Measurements from ENCODE around the gene CTSK.
"Not testable (repeated sequence)": the region's sequence is repeated elsewhere in the genome, so short reads cannot be mapped to it uniquely, and the experiment has no call there.

CTSK gene

DNA sequence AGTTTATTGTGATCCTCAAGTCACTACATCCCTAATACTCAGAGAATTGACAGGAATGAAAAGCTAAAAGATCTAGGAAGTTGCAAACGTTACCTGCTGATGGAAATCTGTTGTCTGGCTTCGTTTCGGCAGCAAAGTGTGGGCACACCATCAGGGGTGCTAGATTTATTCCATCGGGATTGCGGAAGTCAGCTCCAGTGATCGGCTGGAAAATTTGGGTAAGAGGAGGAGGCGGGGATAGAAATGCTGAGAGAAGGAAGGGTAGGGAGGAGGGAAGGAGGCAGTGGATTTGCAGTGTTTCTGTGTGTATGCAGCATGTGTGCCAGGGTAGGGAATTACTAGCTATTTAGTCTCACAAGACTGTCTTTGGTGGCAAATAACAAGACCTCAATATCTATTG, at the start of gene CTSK:
CTSK (minus strand) TSS at position 140 of the 400 bp plus-strand sequence. CDS start 1,455 bp downstream, outside the sequence.
- DNase-seq: no peak

DNA sequence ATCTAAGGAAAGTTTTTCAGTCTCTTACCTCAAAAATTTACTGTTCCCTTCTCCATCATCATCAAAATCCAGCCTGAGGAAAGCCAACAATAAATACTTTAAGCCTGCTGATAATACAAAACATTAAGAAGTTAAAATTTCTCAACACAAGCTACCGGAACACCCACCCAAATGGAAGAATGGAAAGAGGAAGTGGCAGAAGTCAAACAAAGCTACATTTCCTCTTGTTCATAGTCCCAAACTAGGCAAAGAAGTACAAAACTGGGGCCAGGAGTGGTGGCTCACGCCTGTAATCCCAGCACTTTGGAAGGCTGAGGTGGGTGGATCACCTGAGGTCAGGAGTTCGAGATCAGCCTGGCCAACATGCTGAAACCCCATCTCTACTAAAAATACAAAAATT, 44.7 kb upstream of the CTSK start:
- DNase-seq: not testable (repeated sequence)

DNA sequence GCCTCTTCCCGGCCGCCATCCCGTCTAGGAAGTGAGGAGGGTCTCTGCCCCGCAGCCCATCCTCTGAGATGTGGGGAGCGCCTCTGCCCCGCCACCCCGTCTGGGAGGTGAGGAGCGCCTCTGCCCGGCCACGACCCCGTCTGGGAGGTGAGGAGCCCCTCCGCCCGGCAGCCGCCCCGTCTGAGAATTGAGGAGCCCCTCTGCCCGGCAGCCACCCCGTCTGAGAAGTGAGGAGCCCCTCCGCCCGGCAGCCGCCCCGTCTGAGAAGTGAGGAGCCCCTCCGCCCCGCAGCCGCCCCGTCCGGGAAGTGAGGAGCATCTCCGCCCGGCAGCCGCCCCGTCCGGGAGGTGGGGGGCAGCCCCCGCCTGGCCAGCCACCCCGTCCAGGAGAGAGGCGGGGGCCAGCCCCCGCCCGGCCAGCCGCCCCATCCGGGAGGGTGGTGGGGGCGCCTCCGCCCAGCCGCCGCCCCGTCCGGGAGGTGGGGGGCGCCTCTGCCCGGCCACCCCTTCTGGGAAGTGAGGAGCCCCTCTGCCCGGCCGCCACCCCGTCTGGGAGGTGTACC, 42.8 kb upstream of the CTSK start:
- DNase-seq: not testable (repeated sequence)

DNA sequence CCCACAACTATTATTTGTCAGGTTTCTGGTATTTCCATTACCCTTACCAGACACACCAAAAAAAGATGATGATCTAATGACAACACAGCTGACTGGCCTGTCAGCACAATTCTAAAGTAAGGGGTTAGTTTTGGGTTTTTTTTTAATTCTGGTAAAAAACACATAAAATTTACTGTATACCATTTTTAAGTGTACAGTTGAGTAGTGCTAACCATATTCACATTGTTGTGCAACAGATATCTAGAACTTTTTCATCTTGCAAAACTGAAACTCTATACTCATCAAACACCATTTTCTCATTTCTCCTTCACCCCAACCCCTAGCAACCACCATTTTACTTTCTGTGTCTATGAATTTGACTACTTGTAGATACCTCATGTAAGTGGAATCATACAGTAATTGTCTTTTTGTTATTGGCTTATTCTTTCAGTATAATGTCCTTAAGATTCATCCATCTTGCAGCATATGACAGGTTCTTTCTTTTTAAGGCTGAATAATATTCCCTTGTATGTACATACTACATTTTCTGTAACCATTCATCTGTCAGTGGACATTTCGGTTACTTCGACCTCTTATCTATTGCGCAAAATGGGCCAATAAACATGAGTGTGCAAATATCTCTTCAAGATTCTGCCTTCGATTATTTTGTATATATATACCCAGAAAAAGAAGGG, 38.5 kb upstream of the CTSK start:
- peak; percentile 39 for DNase-seq

DNA sequence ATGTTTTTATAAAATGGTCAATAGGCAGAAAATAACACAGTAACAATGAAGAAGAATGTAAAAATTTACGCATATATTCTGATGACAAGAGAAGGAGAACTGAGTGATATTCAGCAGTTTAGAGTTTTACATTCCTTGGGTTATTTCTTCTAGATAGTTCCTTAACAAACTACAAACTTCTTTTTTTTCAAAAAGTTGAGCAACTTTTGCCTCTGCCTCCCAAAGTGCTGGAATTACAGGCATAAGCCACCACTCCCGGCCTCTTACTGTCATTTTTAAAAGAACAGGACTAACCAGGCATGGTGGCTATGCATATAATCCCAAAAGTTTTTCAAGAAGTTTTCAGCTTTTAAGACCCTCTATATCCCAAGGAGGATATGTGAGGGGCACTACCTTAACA, 35.4 kb upstream of the CTSK start:
- no peak for DNase-seq

DNA sequence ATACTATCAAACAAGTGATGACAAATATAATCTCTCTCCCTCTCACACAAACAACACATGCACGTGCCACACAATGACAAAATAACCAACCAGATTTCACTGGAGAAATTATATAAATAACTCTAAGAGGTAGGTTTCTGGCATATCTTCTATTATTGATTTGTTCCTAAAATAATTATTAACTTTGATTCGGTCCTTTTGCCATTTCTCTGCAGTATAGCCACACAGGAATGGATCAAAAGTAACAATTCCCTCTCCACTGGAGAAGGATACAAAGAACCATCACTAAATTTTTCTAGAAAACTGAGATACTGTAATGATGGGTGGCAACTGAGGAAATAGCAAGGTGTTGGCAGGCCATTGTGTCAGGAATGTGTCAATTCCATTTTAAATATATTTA, 34.9 kb upstream of the CTSK start:
- no peak for DNase-seq

DNA sequence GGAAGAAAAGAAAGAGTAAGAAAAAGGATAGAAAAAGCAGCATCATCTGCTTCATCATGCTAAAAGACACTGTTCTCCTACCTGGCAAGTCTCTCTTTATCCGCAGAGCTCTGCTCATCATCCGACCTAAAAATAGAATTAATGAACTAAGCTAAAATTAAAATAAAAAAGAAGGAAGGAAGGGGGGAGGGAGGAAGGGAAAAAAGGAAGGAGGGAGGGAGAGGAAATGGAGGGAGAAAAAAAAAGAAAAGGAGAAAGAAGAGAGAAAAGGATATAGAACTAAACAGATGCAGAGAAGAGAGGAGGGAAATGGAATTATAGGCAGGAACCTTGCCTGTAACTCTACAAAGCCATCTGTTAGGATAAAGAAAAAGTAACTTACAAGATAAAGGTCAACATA, 34.3 kb upstream of the CTSK start:
- no peak for DNase-seq

DNA sequence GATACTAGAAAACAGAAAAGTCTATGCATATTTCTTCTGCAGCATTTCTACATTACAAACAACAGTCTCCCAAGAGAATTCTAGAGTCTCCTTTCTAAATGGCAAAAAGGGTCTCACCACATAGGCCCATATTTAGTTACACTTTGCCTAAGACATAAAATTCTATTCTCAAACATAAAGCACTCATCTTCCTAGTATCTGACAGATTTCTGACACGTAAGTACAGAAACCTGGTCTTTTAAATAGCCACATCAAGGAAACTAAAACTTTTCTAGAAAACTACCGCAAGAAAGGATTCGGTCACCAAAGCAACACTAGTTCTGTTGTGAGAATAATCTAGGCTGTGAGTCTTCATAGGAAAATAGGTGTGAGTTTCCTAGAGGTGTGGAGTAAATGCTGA, 33.6 kb upstream of the CTSK start:
- peak; percentile 67 for DNase-seq

DNA sequence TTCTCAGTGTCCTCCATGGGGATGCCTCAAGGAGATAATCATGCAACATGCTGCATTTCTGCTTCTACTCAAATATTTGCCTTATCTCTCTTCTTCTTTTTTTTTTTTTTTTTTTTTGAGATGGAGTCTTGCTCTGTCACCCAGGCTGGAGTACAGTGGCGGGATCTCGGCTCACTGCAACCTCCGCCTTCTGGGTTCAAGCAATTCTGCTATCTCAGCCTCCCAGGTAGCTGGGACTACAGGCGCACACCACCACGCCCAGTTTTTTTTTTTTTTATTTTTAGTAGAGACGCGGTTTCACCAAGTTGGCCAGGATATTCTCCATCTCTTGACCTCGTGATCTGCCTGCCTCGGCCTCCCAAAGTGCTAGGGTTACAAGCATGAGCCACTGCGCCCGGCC, 32.8 kb upstream of the CTSK start:
- not testable (repeated sequence) for DNase-seq

DNA sequence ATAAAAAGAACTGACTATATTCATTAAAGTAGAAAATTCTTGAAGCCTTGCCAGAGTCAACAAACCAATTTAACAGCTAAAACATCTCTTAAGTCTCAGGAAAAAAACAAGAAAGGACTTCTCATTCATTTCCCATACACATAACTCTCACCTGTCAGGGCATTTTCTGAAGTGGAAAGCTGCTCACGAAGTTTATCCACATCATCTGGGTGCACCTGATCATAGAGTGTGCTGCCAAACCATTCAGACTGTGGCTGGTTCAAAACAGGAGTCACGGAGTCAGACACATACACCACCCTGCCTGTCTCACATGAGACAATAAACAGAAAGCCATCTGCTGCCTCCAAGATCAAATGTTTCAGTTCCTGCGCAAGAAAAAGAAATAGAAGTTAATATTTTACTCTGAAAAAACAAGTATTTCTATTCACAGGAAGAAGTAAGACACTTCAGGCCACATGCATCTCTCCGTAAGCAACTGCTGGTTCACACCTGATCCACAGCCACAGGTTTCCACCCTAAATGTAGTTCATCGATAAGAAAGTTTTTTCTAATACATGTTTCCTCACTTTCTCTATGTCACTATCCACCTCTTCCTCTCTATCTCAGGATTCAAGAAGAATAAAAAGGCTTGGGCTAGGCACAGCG, 28.2 kb upstream of the CTSK start:
- DNase-seq: no peak

DNA sequence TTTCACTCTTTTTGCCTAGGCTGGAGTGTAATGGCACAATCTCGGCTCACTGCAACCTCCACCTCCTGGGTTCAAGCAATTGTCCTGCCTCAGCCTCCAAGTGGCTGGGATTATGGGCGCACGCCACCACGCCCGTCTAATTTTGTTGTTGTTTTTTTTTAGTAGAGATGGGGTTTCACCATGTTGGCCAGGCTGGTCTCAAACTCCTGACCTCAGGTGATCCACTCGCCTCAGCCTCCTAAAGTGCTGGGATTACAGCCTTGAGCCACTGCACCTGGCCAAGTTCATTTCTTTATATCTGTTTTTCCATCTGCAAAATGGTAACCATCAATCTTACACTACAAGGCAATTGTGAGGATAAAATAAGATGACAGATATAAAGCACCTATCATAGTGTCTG, 25.9 kb upstream of the CTSK start:
- not testable (repeated sequence) for DNase-seq

DNA sequence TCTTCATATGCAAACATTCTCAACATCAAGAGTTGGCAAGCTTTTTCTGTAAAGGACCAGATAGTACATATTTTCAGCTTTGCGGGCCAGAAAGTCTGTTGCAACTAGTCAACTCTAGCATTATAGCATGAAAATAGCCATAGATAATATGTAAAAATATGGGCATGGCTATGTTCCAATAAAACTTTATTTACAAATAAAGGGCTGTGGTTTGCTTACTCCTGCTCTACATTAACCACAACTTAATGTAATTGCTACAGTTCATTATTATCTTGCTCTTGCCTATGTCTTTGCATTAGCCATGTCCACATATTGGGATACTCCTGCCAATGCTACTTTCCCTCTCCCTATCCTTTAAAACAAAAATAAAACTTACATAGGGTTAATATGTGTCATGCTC, 24.5 kb upstream of the CTSK start:
- DNase-seq: no peak

DNA sequence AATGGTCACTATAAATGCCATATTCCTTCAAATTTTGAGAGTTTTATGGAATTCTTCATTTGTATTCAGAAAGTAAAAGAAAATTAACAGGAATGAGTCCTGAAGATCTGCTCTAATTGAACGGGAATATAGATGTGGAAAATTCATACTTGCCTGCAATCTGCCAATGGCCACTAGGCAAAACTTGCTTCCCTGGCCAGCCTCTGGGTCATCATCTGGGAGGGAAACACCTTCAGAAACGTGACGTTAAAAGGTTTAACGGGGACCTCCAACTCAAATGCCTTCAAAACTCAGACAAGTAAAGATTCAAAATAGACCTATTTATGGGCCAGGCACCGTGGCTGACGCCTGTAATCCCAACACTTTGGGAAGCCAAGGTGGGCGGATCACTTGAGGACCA, 21.7 kb upstream of the CTSK start:
- no peak for DNase-seq

DNA sequence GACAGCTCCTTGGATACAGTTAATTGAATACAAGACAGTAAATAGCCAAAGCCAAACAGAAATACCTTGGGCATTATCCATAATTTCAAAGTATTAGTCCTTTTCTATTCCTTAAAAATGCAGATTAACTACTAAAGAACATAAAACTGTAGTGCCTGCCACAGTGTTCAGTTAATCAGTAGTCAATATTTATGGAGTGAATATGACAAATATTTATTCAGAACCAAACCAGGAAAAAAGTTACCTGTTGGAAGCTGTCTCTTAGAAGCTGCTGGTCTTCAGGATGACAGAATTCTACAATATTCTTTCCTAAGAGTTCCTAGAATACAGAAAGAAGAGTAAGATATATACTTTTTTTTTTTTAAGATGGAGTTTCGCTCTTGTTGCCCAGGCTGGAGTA, 18.2 kb upstream of the CTSK start:
- DNase-seq: no peak

DNA sequence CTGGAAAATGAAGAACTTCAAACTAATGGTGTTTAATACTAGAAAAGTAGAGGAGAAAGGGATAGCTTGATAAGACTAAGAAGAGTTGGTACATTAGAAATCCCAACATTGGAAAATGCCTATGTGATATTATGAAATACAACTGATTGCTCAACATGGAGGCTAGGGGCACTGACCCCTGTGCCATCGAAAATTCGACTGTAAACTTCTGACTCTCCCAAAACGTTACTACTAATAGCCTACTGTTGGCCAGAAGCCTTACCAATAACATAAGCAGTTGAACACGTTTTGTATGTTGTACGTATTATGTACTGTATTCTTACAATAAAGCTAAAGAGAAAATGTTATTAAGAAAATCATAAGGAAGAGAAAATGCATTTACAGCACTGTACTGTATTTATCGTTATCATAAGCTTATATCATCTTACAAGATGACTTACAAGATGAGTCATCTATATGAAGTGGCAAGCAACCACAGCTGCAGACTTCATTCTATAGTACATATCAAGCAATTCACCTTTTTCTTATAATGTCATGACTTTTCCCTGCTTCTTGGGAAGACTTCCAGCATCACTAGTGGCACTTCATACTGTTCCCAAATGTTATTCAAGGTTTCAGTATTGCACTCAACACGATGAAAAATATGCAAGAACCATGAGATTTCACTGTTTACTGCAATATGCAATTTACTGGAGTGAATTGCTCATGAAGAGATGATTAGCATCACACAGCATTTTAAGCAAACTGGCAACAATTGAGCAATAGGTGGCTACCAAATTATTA, 12.9 kb upstream of the CTSK start:
- DNase-seq: peak; percentile 30

DNA sequence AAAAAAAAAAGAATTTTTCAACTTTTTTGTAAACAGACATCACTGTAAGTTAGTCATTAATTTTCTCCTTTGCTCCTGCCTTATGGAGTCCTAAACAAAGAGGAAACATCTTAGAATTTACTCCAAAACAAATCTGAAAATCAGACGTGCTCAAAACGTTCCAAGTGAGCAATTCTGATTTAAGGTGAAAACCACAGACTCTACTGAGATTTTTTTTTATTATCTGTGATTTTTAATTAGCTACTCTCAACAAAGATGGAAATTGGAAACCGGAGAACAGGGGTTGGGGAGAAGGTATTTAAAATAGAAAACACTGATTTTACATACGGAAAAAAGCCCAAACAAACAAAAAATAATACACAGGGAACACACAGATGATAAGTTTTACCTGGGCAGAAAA, 7.8 kb upstream of the CTSK start:
- no peak for DNase-seq

DNA sequence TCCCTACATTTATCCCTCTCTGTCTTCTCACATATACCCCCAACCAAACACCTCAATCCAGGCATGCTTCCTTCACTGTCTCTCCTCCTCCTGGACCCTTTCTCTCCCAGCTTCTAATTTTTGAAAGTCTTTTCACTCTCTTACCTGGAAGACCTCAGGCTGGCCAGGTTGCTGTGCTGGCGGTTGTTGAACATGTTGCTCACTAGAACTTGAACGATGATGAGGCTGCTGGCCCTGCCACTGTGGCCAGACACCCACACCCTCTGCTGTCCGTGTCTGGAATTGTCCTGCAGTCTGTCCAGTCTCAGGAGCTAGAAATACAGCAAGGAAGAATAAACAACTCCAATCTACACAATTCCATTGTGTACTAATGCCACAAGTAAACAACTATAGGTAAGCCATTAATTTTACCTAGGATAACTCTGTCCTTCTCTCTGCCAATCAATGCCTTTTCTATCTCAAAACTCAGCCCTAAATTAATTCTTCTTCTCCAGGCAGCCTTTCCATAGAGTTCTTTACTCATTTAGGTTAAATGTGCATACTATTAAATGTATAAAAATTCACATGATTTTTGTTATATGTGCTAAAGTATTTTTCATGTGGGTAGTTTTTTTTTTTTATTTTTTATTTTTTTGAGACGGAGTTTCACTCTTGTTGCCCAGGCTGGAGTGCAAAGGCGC, 5.1 kb upstream of the CTSK start:
- DNase-seq: peak; percentile 9

DNA sequence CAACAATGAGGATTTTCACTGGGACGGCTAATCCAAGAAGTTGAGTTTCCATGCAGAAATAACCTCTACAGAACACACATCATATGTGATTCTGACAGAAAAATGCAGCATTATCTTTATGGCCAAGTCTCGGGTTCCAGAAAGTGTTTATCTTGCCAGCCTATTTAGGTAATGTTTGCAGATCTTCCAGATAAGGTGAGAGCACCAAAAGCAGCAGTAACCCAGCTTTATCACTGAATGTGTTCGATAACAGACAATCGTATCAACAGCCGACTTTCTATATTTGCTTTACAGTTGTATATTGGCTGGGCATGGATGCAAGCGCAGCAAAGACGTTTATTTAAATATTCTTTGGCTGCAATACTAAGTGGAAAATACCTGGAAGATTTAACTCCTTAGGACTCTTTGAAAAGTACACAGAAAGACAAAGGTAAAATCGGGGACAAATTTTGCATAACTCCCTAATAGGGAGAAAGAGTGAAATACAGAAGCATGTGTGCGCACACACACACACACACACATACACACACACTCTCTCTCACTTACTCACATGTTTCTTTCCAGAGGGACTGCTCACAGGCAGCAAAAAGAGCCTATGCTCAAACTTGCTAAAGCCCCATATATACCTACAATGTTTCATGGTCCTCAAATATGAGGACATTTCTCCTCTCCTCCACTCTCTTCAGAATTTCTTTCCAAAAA, 3.0 kb upstream of the CTSK start:
- DNase-seq: no peak

DNA sequence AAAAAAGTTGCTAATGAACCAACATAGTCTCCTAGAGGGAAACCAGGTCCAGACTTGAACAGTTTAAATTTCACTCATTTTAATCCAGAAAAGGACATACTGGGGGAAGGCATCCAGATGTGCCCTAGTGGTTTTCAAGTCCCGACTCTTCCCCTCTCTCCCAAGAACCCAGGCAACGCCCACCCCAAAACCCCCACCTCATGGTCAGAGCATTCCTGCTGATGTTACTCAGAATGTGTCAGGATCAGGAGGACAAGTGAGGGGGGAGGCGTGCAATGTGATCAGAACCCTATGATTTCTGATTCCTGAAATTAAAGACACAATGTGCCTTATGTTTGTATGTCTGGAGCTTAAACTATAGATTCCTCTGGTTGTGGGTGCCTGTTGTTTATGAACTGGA, 1.6 kb upstream of the CTSK start:
- no peak for DNase-seq

DNA sequence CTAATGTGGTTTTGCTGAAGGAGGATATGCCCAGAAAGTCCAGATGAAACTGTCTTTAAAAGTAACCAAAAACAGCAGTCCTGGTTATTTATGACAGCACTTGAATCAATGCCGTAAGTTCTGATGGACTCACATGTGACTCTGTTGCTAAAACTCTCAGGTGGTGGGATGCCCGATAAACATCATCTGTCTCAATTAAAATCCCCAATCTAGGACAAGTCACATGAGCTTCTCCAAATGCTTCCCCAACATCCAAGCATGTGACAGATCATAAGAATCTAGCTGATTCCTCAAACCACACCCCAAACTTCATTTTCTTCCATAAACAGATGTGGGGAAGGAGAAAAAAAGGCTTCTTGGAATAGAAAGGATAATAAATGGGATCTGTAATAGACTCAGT, 786 bp upstream of the CTSK start:
- DNase-seq: no peak

DNA sequence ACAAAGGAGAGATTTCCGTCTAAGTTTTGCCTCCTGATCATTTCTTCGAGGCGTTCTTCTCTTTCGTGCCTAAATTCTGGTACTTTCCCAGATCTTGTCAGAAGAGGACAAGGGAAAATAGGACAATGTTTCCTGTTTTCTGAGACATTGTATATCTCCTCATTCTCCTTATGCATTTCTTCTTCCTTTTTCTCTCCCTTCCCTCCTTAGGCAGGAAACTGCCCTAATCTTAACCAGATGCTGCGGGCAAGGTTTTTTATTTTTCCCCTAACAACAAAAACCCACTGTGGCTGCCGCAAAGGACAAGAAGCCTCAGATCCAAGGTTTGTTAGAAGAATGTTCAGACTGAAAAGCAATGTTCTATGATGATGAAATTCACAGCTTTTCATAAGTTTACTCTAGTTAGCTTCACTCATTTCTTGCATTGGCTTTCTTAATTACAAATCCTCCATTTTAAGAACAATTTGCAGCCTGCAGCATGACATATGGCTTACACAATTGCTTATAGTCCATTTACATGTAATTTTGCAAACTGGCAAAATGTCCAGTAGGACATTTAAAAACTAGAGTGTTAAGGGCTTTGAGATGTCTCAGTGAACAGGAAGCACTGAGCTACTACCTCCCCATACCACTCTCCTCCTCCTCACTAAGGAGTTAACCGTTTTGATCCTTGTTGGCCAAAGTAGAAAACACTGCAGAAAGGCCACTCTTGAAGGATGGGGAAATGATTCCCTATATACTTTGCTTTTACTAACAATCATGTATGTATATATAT, 624 bp downstream of the CTSK start:
- no peak for DNase-seq

DNA sequence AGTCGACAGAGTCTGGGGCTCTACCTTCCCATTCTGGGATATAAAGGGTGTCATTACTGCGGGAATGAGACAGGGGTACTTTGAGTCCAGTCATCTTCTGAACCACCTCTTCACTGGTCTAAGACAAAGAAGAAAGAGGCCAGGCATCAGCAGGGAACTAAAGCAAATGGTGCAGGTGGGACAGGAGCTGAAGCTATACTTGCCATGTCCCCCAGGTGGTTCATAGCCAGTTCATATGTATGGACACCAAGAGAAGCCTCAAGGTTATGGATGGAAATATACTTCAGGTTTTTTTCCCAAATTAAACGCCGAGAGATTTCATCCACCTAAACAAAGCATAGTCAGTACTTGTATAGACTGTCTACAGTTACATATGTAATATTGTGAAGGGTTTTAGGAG, 2.2 kb downstream of the CTSK start:
- no peak for DNase-seq

Measured in activated CD4-positive, alpha-beta T cell treated with anti-CD3 and anti-CD28 coated beads, Interleukin-10, Interleukin-2, amounts not matched to agents 100 ng/mL and 50 ng/mL, durations not matched to agents 16 hours and 8 hours (primary cell).